Skeletal muscle satellite cell (primary cell): ENCODE measurements around the gene CYP1A1.

Source experiments
- H3K27me3 ChIP-seq: 2 replicates; pipeline ENCODE4 v1.7.0; 2013; ENCODE audit warnings: low read length; ENCODE audit not compliant: control insufficient read depth, insufficient read depth
- H3K36me3 ChIP-seq: 2 replicates; pipeline ENCODE4 v1.7.0; 2013; ENCODE audit warnings: mild to moderate bottlenecking, control low read depth, low read length; ENCODE audit not compliant: insufficient read depth
- H3K4me1 ChIP-seq: 2 replicates; pipeline ENCODE4 v1.7.0; 2013; ENCODE audit warnings: low read length; ENCODE audit not compliant: control insufficient read depth, insufficient read depth
- H3K4me2 ChIP-seq: 2 replicates; pipeline ENCODE4 v1.7.0; 2013; ENCODE audit warnings: mild to moderate bottlenecking, low read length
- H3K4me3 ChIP-seq: 2 replicates; pipeline ENCODE4 v1.7.0; 2013; ENCODE audit warnings: low read length
- H3K9ac ChIP-seq: 2 replicates; pipeline ENCODE4 v1.7.0; 2013; ENCODE audit warnings: mild to moderate bottlenecking, low read depth, low read length, moderate library complexity
- H3K9me3 ChIP-seq: replicated peaks from 2 replicates; pipeline ENCODE4 v1.7.0; 2013; ENCODE audit warnings: mild to moderate bottlenecking, control low read depth, low read length

The CYP1A1 gene

GRCh38 chr15:74680456-74680855, 44.9 kb downstream of the CYP1A1 start:
- H3K27me3 ChIP-seq: no peaks in the 10 kb centered on the region
- no peak overlapping the region for H3K4me3 ChIP-seq
- H3K4me1 ChIP-seq: no peaks in the 10 kb centered on the region
- H3K4me2 ChIP-seq: no peak overlapping the region
- no peaks in the 10 kb centered on the region for H3K9me3 ChIP-seq
- no peaks in the 10 kb centered on the region for H3K36me3 ChIP-seq
- no peak overlapping the region for H3K9ac ChIP-seq

DNA sequence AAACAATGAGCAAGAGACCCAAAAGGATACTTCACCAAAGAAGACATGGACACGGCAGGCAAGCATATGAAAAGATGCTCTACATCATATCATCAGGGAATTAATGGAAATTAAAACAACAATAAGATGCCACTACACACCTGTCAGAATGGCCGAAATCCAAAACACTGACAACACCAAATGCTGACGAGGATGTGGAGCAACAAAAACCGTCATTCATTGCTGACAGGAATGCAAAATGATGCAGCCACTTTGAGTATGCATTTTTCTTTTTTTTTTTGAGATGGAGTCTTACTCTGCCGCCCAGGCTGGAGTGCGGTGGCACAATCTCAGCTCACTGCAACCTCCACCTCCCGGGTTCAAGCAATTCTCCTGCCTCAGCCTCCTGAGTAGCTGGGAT, 48.5 kb downstream of the CYP1A1 start:
- no peaks in the 10 kb centered on the region for H3K27me3 ChIP-seq
- H3K9ac ChIP-seq: no peak overlapping the region
- H3K36me3 ChIP-seq: peaks cover 8% of the 10 kb centered on the region
- H3K9me3 ChIP-seq: no peaks in the 10 kb centered on the region
- no peaks in the 10 kb centered on the region for H3K4me1 ChIP-seq
- H3K4me3 ChIP-seq: no peak overlapping the region
- H3K4me2 ChIP-seq: no peak overlapping the region

GRCh38 chr15:74674161-74674560, 51.2 kb downstream of the CYP1A1 start:
- Histone ChIP-seq H3K9me3 (no peaks in the 10 kb centered on the region), H3K4me2 (no peak overlapping the region), H3K4me3 (no peak overlapping the region), H3K9ac (no peak overlapping the region), H3K36me3 (peaks cover 20% of the 10 kb centered on the region), H3K4me1 (no peaks in the 10 kb centered on the region), H3K27me3 (no peaks in the 10 kb centered on the region)

- Histone ChIP-seq H3K9ac (no peak overlapping the region), H3K27me3 (no peaks in the 10 kb centered on the region), H3K4me1 (peaks cover under 1% of the 10 kb centered on the region), H3K9me3 (no peaks in the 10 kb centered on the region), H3K4me2 (no peak overlapping the region), H3K4me3 (no peak overlapping the region), H3K36me3 (peaks cover 20% of the 10 kb centered on the region)
Measured at GRCh38 chr15:74669627-74670026, 55.7 kb downstream of the CYP1A1 start.
